CD8-positive, alpha-beta memory T cell (primary cell): ENCODE data around the gene MNX1. TPM values are rescaled to one million over a fixed set of nuclear protein-coding genes. Genes with fewer than 3 reads are reported as not detected.

Experiments used
- CTCF ChIA-PET: fragments of 350-600 bp; sonication (Branson Sonifier 250); formaldehyde crosslinking; loops from one replicate; lab custom pipeline; 2021; ENCODE audit warnings: antibody characterized with exemption; lab: Charles Lee
- POLR2A ChIA-PET: fragments of 350-600 bp; sonication (Branson Sonifier 250); formaldehyde crosslinking; loops from one replicate; lab custom pipeline; 2021; ENCODE audit warnings: antibody characterized with exemption; lab: Charles Lee
- DNase-seq, 5 donors: peaks; one replicate each; pipeline versions ENCODE4 v3.0.0 to v3.0.0-alpha.2; 2020 to 2022; ENCODE audit warnings: mixed read lengths in 1 of 5
- H3K27ac ChIP-seq: one replicate; pipeline ENCODE4 v1.7.0; 2013; ENCODE audit warnings: low read depth, mild to moderate bottlenecking, low read length, moderate library complexity
- H3K27me3 ChIP-seq: 2 replicates; pipeline ENCODE4 v1.7.0; 2013; ENCODE audit warnings: low read length, mild to moderate bottlenecking; ENCODE audit not compliant: insufficient read depth, poor library complexity, severe bottlenecking
- H3K36me3 ChIP-seq: 2 replicates; pipeline ENCODE4 v1.7.0; 2013; ENCODE audit warnings: mild to moderate bottlenecking, low read length, moderate library complexity; ENCODE audit not compliant: insufficient read depth
- H3K4me1 ChIP-seq: 2 replicates; pipeline ENCODE4 v1.7.0; 2013; ENCODE audit warnings: mild to moderate bottlenecking, low read length, moderate library complexity; ENCODE audit not compliant: insufficient read depth
- H3K4me3 ChIP-seq: 2 replicates; pipeline ENCODE4 v1.7.0; 2013; ENCODE audit warnings: mild to moderate bottlenecking, low read length
- H3K9me3 ChIP-seq: 2 replicates; pipeline ENCODE4 v1.7.0; 2013; ENCODE audit warnings: mild to moderate bottlenecking, low read length
- H3K27ac Mint-ChIP-seq, 8 donors: one replicate each; pipeline ENCODE4 v1.8.0; 2020 to 2021; ENCODE audit warnings: mixed read lengths in 8 of 8, mild to moderate bottlenecking in 6 of 8, inconsistent platforms in 3 of 8, moderate library complexity in 3 of 8
- H3K27me3 Mint-ChIP-seq, 2 donors: one replicate each; pipeline ENCODE4 v1.8.0; 2020 to 2021; ENCODE audit warnings: mixed read lengths in 2 of 2, mild to moderate bottlenecking in 1 of 2, moderate library complexity in 1 of 2
- H3K36me3 Mint-ChIP-seq, 3 donors: one replicate each; pipeline ENCODE4 v1.8.0; 2020 to 2021; ENCODE audit warnings: mixed read lengths in 3 of 3, inconsistent platforms in 1 of 3, mild to moderate bottlenecking in 1 of 3
- H3K4me1 Mint-ChIP-seq, 3 donors: one replicate each; pipeline ENCODE4 v1.8.0; 2020 to 2021; ENCODE audit warnings: mixed read lengths in 3 of 3, inconsistent platforms in 1 of 3, mild to moderate bottlenecking in 1 of 3
- H3K4me3 Mint-ChIP-seq, 7 donors: one replicate each; pipeline ENCODE4 v1.8.0; 2020 to 2021; ENCODE audit warnings: mixed read lengths in 7 of 7, mild to moderate bottlenecking in 6 of 7, moderate library complexity in 4 of 7, inconsistent platforms in 2 of 7
- H3K9me3 Mint-ChIP-seq, 5 donors: one replicate each; pipeline ENCODE4 v1.8.0; 2020 to 2022; ENCODE audit warnings: mixed read lengths in 5 of 5, mild to moderate bottlenecking in 3 of 5, moderate library complexity in 2 of 5, inconsistent platforms in 1 of 5
- polyA plus RNA-seq: library from polyadenylated mRNA; unstranded; fragments of 300-500 nt; fragmentation: Illumina TruSeq; gene quantifications from one replicate; pipeline ENCODE4 v1.2.3, GENCODE V29; 2021
- total RNA-seq, 2 experiments: library from RNA; stranded (reverse); gene quantifications; one replicate each; pipeline ENCODE4 v1.2.3, GENCODE V29; 2021

The MNX1 gene
- total and polyA plus RNA-seq, 3 experiments from 2014 or later: not detected

DNA sequence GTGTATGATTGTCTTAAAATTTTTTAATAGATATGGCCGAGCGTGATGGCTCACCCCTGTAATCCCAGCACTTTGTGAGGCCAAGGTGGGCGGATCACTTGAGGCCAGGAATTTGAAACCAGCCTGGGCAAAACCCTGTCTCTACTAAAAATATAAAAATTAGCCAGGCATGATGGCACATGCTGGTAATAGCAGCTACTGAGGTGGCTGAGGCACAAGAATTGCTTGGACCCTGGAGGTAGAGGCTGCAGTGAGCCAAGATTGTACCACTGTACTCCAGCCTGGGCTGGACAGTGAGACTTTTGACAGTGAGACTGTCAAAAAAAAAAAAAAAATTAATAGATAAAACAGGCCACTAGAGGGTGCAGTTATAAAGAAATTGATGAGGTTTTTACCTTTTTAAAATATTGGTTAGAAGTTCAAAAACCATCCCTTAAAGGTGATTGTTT is 40.5 kb downstream of the MNX1 start:
- Mint-ChIP-seq H3K36me3 (peaks cover 0 to 58% (median 16%) of the 10 kb centered on the region in 3 donors), H3K27me3 (no peaks in the 10 kb centered on the region), H3K9me3 (no peaks in the 10 kb centered on the region), H3K27ac (no peak overlapping the region), H3K4me1 (no peaks in the 10 kb centered on the region), H3K4me3 (no peak overlapping the region)
- H3K9me3 ChIP-seq: no peaks in the 10 kb centered on the region
- H3K4me3 ChIP-seq: no peak overlapping the region
- POLR2A ChIA-PET: no interaction called here
- CTCF ChIA-PET: interaction anchor here (1.0 to 2.2 kb wide), 5 partner anchors 12 to 376 kb away, joined by 3 to 12 read pairs (median 4); partner anchors contain the start of genes LMBR1 and NOM1
- no peaks in the 10 kb centered on the region for H3K4me1 ChIP-seq
- no peak overlapping the region for H3K27ac ChIP-seq
- peaks cover 14% of the 10 kb centered on the region for H3K36me3 ChIP-seq
- no peaks in the 10 kb centered on the region for H3K27me3 ChIP-seq
- DNase-seq: peak in 1 of 5 donors; percentile 16

DNA sequence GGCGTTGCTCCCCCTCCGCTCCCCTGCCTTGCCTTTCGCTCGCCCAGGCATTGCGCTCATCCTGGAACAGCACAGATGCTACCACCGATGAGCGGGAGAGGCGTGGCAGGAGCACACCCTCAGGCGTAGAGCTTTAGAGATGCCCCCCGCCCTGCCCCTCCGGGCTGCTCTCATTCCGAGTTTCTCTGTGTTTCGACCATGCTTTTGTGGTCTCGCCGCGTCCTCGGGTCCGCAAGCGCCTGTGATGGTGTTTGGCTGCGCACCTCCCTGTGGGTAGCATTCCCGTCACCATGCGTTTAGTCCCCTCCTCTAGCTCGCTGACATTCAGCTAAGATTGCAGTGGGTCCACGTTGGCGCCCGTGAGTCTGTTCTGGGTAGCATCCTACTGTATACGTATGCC is 42.3 kb downstream of the MNX1 start:
- Histone ChIP-seq H3K36me3 (peaks cover 27% of the 10 kb centered on the region), H3K4me1 (no peaks in the 10 kb centered on the region), H3K27me3 (no peaks in the 10 kb centered on the region), H3K4me3 (no peak overlapping the region), H3K27ac (no peak overlapping the region), H3K9me3 (no peaks in the 10 kb centered on the region)
- no peak overlapping the region for H3K27ac Mint-ChIP-seq
- H3K9me3 Mint-ChIP-seq: no peaks in the 10 kb centered on the region
- ChIA-PET CTCF (no interaction called here), POLR2A (no interaction called here)
- H3K4me3 Mint-ChIP-seq: no peak overlapping the region
- H3K27me3 Mint-ChIP-seq: no peaks in the 10 kb centered on the region
- no peaks in the 10 kb centered on the region for H3K4me1 Mint-ChIP-seq
- peaks cover 3 to 76% (median 24%) of the 10 kb centered on the region in 3 donors for H3K36me3 Mint-ChIP-seq
- no peak for DNase-seq

DNA sequence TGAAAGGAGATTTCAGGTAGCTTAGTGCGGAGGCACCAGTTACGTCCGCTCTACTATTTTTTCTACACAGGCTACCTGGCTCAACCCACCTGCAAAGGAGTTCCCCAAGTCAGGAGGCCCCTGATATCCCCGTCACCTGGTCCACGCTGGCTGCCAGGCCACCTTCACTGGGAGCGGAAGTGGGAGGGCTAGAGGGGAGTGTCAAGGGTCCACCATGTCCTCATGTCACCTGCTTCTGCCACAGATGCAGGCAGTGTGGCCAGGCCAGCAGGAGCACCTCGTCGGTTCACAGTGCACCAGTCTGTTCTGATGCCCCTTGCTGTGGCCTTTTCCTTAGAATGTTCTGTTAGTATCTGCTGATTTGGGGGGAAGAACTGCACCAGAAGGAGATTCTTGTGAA is 44.1 kb downstream of the MNX1 start:
- Mint-ChIP-seq H3K27me3 (no peaks in the 10 kb centered on the region), H3K4me1 (no peaks in the 10 kb centered on the region), H3K9me3 (no peaks in the 10 kb centered on the region), H3K27ac (no peak overlapping the region), H3K36me3 (peaks cover 11 to 87% (median 32%) of the 10 kb centered on the region in 3 donors), H3K4me3 (no peak overlapping the region)
- Histone ChIP-seq H3K9me3 (no peaks in the 10 kb centered on the region), H3K4me1 (no peaks in the 10 kb centered on the region), H3K36me3 (peaks cover 37% of the 10 kb centered on the region), H3K27ac (no peak overlapping the region), H3K27me3 (no peaks in the 10 kb centered on the region), H3K4me3 (no peak overlapping the region)
- POLR2A ChIA-PET: interaction anchor here (0.6 kb wide), 1 partner anchor 350 kb away, joined by 6 read pairs; no protein-coding TSS in a partner anchor
- CTCF ChIA-PET: no interaction called here
- no peak for DNase-seq

DNA sequence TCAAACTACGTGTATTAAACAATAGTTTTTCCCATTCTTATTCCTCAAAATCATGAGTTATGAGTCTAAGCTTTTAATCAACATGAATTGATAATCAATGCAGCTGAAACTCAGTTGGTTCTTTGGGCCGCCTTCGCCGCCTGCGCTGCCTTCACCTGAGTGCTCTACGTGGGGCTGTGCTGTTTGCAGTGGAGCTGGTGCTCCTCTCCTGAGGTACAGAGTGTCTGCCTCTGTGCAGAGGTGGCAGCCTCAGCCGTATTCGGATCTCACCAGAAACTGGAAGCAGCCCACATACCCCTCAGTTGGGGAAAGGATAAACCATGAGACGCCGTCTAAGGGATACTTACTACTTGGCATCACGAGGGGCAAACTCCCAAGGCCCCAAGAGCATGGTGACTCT is 45.5 kb downstream of the MNX1 start:
- H3K36me3 ChIP-seq: peaks cover 50% of the 10 kb centered on the region
- Mint-ChIP-seq H3K4me3 (no peak overlapping the region), H3K27ac (no peak overlapping the region), H3K36me3 (peaks cover 14 to 93% (median 43%) of the 10 kb centered on the region in 3 donors), H3K27me3 (no peaks in the 10 kb centered on the region), H3K9me3 (no peaks in the 10 kb centered on the region), H3K4me1 (peaks cover 0 to 2% (median 0%) of the 10 kb centered on the region in 3 donors)
- no peaks in the 10 kb centered on the region for H3K9me3 ChIP-seq
- no peak for DNase-seq
- no peaks in the 10 kb centered on the region for H3K27me3 ChIP-seq
- H3K27ac ChIP-seq: no peak overlapping the region
- no peaks in the 10 kb centered on the region for H3K4me1 ChIP-seq
- no peak overlapping the region for H3K4me3 ChIP-seq
- CTCF ChIA-PET: interaction anchor here (0.8 to 1.0 kb wide), 2 partner anchors 90 to 192 kb away, joined by 3 read pairs; no protein-coding TSS in a partner anchor
- POLR2A ChIA-PET: no interaction called here

DNA sequence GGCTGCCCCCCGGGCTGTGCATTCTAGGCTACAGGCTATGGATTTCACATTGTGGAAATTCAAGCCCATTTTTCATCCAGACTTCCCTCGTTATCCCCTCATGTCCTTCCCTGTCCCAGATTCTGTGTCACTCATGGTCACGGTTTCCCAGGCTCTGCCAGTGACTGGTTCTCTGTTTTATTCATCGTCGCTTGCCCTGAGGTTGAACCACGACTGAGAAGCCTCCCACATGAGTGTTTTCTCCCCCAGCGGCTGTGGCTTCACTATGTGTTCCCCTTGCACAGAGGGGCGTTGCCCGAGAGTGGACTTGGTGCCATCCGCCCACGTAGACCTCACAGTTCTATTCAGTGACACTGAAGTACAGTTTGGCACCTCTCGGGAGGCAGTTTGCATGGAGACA is 47.0 kb downstream of the MNX1 start:
- peaks cover 60% of the 10 kb centered on the region for H3K36me3 ChIP-seq
- peaks cover 14 to 95% (median 45%) of the 10 kb centered on the region in 3 donors for H3K36me3 Mint-ChIP-seq
- H3K27me3 Mint-ChIP-seq: no peaks in the 10 kb centered on the region

DNA sequence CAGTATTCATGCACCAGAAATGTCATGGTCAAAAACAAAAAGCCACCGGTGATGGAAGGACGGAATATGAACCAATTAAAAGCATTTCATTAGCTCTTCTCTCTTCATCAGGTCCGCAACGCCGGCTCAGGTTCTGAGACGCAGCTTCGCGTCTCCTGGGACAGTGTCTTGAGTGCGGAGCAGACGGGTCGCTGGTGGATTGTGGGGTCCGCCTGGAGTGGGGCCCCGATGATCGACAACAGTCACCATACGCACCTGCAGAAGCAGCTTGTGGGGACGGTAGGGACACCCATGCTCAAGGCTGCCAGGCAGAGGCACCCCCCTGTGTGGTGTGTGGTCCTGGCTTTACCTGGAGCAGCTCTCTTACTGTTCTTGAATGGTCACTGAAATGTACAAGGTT is 47.6 kb downstream of the MNX1 start:
- Histone ChIP-seq H3K4me3 (no peak overlapping the region), H3K36me3 (peaks cover 61% of the 10 kb centered on the region), H3K27ac (no peak overlapping the region), H3K27me3 (no peaks in the 10 kb centered on the region), H3K9me3 (no peaks in the 10 kb centered on the region), H3K4me1 (no peaks in the 10 kb centered on the region)
- DNase-seq: no peak
- peaks cover 14 to 95% (median 48%) of the 10 kb centered on the region in 3 donors for H3K36me3 Mint-ChIP-seq
- peaks cover 0 to 2% (median 0%) of the 10 kb centered on the region in 3 donors for H3K4me1 Mint-ChIP-seq
- H3K27ac Mint-ChIP-seq: no peak overlapping the region
- no peak overlapping the region for H3K4me3 Mint-ChIP-seq
- ChIA-PET POLR2A (no interaction called here), CTCF (no interaction called here)
- no peaks in the 10 kb centered on the region for H3K27me3 Mint-ChIP-seq
- no peaks in the 10 kb centered on the region for H3K9me3 Mint-ChIP-seq

More for the DNA sequence above, 47.0 kb downstream of the MNX1 start:
- Histone ChIP-seq H3K27me3 (no peaks in the 10 kb centered on the region), H3K4me3 (no peak overlapping the region), H3K27ac (no peak overlapping the region), H3K9me3 (no peaks in the 10 kb centered on the region), H3K4me1 (no peaks in the 10 kb centered on the region)
- no peak overlapping the region for H3K4me3 Mint-ChIP-seq
- CTCF ChIA-PET: no interaction called here
- H3K4me1 Mint-ChIP-seq: peaks cover 0 to 2% (median 0%) of the 10 kb centered on the region in 3 donors
- H3K9me3 Mint-ChIP-seq: no peaks in the 10 kb centered on the region
- POLR2A ChIA-PET: no interaction called here
- H3K27ac Mint-ChIP-seq: no peak overlapping the region
- DNase-seq: no peak

DNA sequence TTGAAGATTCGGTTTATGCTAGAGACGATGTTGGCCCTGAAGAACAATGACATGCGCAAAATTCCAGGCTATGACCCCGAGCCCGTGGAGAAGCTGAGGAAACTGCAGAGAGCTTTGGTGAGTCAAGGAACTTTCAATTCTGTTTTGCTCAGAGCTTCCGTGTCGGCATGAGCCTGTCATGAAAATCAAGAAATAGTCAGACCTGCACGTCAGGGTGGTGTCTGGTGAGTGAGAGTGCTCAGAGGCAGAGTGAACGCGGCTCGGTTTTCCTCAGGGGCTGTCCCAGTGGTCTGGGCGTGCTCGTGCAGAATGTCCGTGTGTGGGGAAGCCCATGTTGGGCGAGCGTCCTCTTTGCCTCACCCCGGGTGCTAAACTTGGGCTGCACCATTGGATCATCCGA is 48.3 kb downstream of the MNX1 start:
- POLR2A ChIA-PET: no interaction called here
- H3K9me3 ChIP-seq: no peaks in the 10 kb centered on the region
- H3K4me3 ChIP-seq: no peak overlapping the region
- Mint-ChIP-seq H3K27ac (no peak overlapping the region), H3K9me3 (no peaks in the 10 kb centered on the region), H3K4me3 (no peak overlapping the region), H3K36me3 (peaks cover 14 to 91% (median 46%) of the 10 kb centered on the region in 3 donors), H3K27me3 (no peaks in the 10 kb centered on the region), H3K4me1 (peaks cover 0 to 2% (median 0%) of the 10 kb centered on the region in 3 donors)
- no peaks in the 10 kb centered on the region for H3K4me1 ChIP-seq
- no peak overlapping the region for H3K27ac ChIP-seq
- peaks cover 61% of the 10 kb centered on the region for H3K36me3 ChIP-seq
- CTCF ChIA-PET: no interaction called here
- DNase-seq: no peak
- H3K27me3 ChIP-seq: no peaks in the 10 kb centered on the region

DNA sequence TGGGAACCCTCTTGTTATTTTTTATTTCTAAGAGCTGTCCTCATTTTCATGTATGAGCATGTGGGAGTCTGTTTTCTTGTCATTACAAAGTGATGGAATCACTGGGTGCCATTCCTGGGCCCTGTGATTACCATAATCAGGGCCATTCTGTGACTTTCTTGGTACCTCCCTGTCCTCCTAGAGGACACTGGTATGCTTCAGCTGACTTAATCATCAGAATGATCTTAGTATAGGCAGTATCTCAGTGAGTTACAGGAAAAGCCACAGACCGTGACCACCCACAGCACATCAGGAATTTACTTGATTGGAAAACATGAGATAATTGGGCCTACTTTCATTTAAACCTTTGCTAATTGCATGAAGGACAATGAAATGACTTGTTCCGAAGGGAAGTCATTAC is 53.7 kb downstream of the MNX1 start:
- Mint-ChIP-seq H3K27me3 (no peaks in the 10 kb centered on the region), H3K36me3 (peaks cover 6 to 86% (median 41%) of the 10 kb centered on the region in 3 donors), H3K4me1 (peaks cover 9 to 24% (median 14%) of the 10 kb centered on the region in 3 donors), H3K27ac (no peak overlapping the region), H3K4me3 (no peak overlapping the region), H3K9me3 (no peaks in the 10 kb centered on the region)
- Histone ChIP-seq H3K27ac (no peak overlapping the region), H3K4me1 (peaks cover 4% of the 10 kb centered on the region), H3K36me3 (peaks cover 54% of the 10 kb centered on the region), H3K4me3 (no peak overlapping the region), H3K27me3 (no peaks in the 10 kb centered on the region), H3K9me3 (no peaks in the 10 kb centered on the region)
- ChIA-PET POLR2A (no interaction called here), CTCF (no interaction called here)
- no peak for DNase-seq
